Smooth muscle cell (in vitro differentiated cells): ENCODE measurements around the gene CORO1A. TPM values are rescaled to one million over a fixed set of nuclear protein-coding genes. Genes with fewer than 3 reads are reported as not detected.
"Not testable (repeated sequence)": the region's sequence is repeated elsewhere in the genome, so short reads cannot be mapped to it uniquely, and the experiment has no call there.

Experiments
- DNase-seq: peaks from one replicate; lab custom pipeline; 2025; ENCODE audit not compliant: unreplicated experiment; lab: John Stamatoyannopoulos, UW
- H2AFZ ChIP-seq: fragments of 200-600 bp; sonication (generic); 2 replicates; pipeline ENCODE4 v1.6.0; 2016; ENCODE audit warnings: antibody characterized with exemption, low read depth, mild to moderate bottlenecking
- H3F3A ChIP-seq: fragments of 200-600 bp; sonication (generic); 2 replicates; pipeline ENCODE4 v1.6.0; 2017; ENCODE audit warnings: antibody characterized with exemption, low read depth
- H3K27ac ChIP-seq: fragments of 200-600 bp; sonication (generic); 2 replicates; pipeline ENCODE4 v1.5.1; 2016; ENCODE audit warnings: low read depth, mild to moderate bottlenecking
- H3K27me3 ChIP-seq: fragments of 200-600 bp; sonication (generic); 2 replicates; pipeline ENCODE4 v1.6.1; 2016; ENCODE audit warnings: low read depth, mild to moderate bottlenecking
- H3K36me3 ChIP-seq: fragments of 200-600 bp; sonication (generic); 2 replicates; pipeline ENCODE4 v1.5.1; 2016; ENCODE audit warnings: low read depth
- H3K4me1 ChIP-seq: fragments of 200-600 bp; sonication (generic); 2 replicates; pipeline ENCODE4 v1.5.1; 2016; ENCODE audit warnings: low read depth
- H3K4me2 ChIP-seq: fragments of 200-600 bp; sonication (generic); 2 replicates; pipeline ENCODE4 v1.6.0; 2016; ENCODE audit warnings: mild to moderate bottlenecking
- H3K4me3 ChIP-seq: fragments of 200-600 bp; sonication (generic); 2 replicates; pipeline ENCODE4 v1.5.1; 2016; ENCODE audit warnings: mild to moderate bottlenecking
- H3K79me2 ChIP-seq: fragments of 200-600 bp; sonication (generic); 2 replicates; pipeline ENCODE4 v1.6.0; 2016; ENCODE audit warnings: low read depth, mild to moderate bottlenecking
- H3K9ac ChIP-seq: fragments of 200-600 bp; sonication (generic); 2 replicates; pipeline ENCODE4 v1.6.0; 2016; ENCODE audit warnings: low read depth
- H3K9me3 ChIP-seq: fragments of 200-600 bp; sonication (generic); replicated peaks from 2 replicates; pipeline ENCODE4 v1.5.1; 2016; ENCODE audit warnings: low read depth
- H4K20me1 ChIP-seq: fragments of 200-600 bp; sonication (generic); 2 replicates; pipeline ENCODE4 v1.6.0; 2016; ENCODE audit warnings: low read depth
- WGBS: methylation state at CpG from one replicate; pipeline ENCODE4 v1.1.7; 2016; ENCODE audit warnings: low lambda C conversion rate; 5-methylcytosine and 5-hydroxymethylcytosine counted together
- polyA plus RNA-seq: library from polyadenylated mRNA; unstranded; fragments of >200 nt; fragmentation: Nextera tagmentation; extraction: Ambion mirVana; gene quantifications from 2 replicates; pipeline ENCODE4 v1.2.1, GENCODE V29; 2016
- total RNA-seq: library from RNA; depleted of rRNA; stranded (reverse); fragments of >200 nt; gene quantifications from 2 replicates; pipeline ENCODE4 v1.2.3, GENCODE V29; 2014

The CORO1A gene
- total and polyA plus RNA-seq, 2 experiments from 2014 or later = 5.1 to 6.3 TPM

- not testable (repeated sequence) for DNase-seq, H3K9ac ChIP-seq, H2AFZ ChIP-seq, H3K79me2 ChIP-seq, H3F3A ChIP-seq, H3K4me1 ChIP-seq, H3K27me3 ChIP-seq, H3K9me3 ChIP-seq, H3K27ac ChIP-seq, H3K36me3 ChIP-seq, H4K20me1 ChIP-seq
- Histone ChIP-seq H3K4me3 (peak overlapping the region; percentile 47), H3K4me2 (peak overlapping the region; percentile 83)
- 10% methylated on average over 17 of the region's 60 CpGs for WGBS
These were observed 10.9 kb downstream of the CORO1A start for GRCh38 chr16:30194172-30194925.

GRCh38 chr16:30197001-30197400, 13.6 kb downstream of the CORO1A start:
- DNase-seq, H2AFZ ChIP-seq, H4K20me1 ChIP-seq, H3K9me3 ChIP-seq, H3K79me2 ChIP-seq, H3K27ac ChIP-seq, H3K9ac ChIP-seq, H3K4me2 ChIP-seq, H3K36me3 ChIP-seq, H3K27me3 ChIP-seq, H3K4me3 ChIP-seq, H3K4me1 ChIP-seq, H3F3A ChIP-seq: not testable (repeated sequence)
- WGBS = 73% methylated on average over 1 of the region's 2 CpGs

- H4K20me1 ChIP-seq, H2AFZ ChIP-seq, H3K27ac ChIP-seq, H3K4me1 ChIP-seq, H3K27me3 ChIP-seq, H3K4me2 ChIP-seq, H3K9ac ChIP-seq, DNase-seq, H3K36me3 ChIP-seq, H3K9me3 ChIP-seq, H3K4me3 ChIP-seq, H3K79me2 ChIP-seq, H3F3A ChIP-seq: not testable (repeated sequence)
- WGBS = no CpG with 5 or more reads among the region's 3 CpGs
These were observed 15.6 kb downstream of the CORO1A start, which contains the start of gene SULT1A3 for GRCh38 chr16:30199049-30199448. TSS of gene SULT1A3 (plus strand) at chr16:30199255. CDS start at chr16:30200729, 1,474 bp downstream.

- not testable (repeated sequence) for H4K20me1 ChIP-seq, H3K79me2 ChIP-seq, H3K36me3 ChIP-seq, H3K27ac ChIP-seq, H3K4me1 ChIP-seq, DNase-seq, H2AFZ ChIP-seq, H3K27me3 ChIP-seq, H3K9me3 ChIP-seq, H3K4me3 ChIP-seq, H3K9ac ChIP-seq, H3F3A ChIP-seq, H3K4me2 ChIP-seq
- WGBS = no CpG with 5 or more reads among the region's 15 CpGs
These were observed 16.4 kb downstream of the CORO1A start for GRCh38 chr16:30199608-30200343.

- H3K4me2 ChIP-seq = peak overlapping the region; percentile 82
- not testable (repeated sequence) for H3K79me2 ChIP-seq, H3K9ac ChIP-seq, DNase-seq, H4K20me1 ChIP-seq, H3K36me3 ChIP-seq, H3F3A ChIP-seq, H3K4me1 ChIP-seq, H3K9me3 ChIP-seq, H2AFZ ChIP-seq, H3K27me3 ChIP-seq, H3K27ac ChIP-seq
- WGBS = 5% methylated on average over 21 of the region's 52 CpGs
- peak overlapping the region; percentile 49 for H3K4me3 ChIP-seq
These were observed 22.3 kb downstream of the CORO1A start for GRCh38 chr16:30205541-30206236.

- not testable (repeated sequence) for H3K9me3 ChIP-seq, H3F3A ChIP-seq, H3K27ac ChIP-seq, H3K9ac ChIP-seq, H3K4me1 ChIP-seq, H3K79me2 ChIP-seq, H2AFZ ChIP-seq, H4K20me1 ChIP-seq, DNase-seq, H3K27me3 ChIP-seq, H3K36me3 ChIP-seq
- peak overlapping the region; percentile 82 for H3K4me2 ChIP-seq
- no CpG with 5 or more reads among the region's 33 CpGs for WGBS
- H3K4me3 ChIP-seq = peak overlapping the region; percentile 49
These were observed 22.9 kb downstream of the CORO1A start for GRCh38 chr16:30206252-30206651.

GRCh38 chr16:30207063-30207704, 23.8 kb downstream of the CORO1A start:
- not testable (repeated sequence) for H3K4me3 ChIP-seq, H3K9me3 ChIP-seq, H3K27me3 ChIP-seq, DNase-seq, H3K79me2 ChIP-seq, H3K27ac ChIP-seq, H2AFZ ChIP-seq, H3K9ac ChIP-seq, H3F3A ChIP-seq, H3K36me3 ChIP-seq, H4K20me1 ChIP-seq, H3K4me2 ChIP-seq, H3K4me1 ChIP-seq
- 0% methylated on average over 2 of the region's 9 CpGs for WGBS

GRCh38 chr16:30209032-30209431, 25.6 kb downstream of the CORO1A start:
- H2AFZ ChIP-seq, H3K36me3 ChIP-seq, H3K27ac ChIP-seq, H3F3A ChIP-seq, H3K4me1 ChIP-seq, H3K4me3 ChIP-seq, H3K79me2 ChIP-seq, H3K9ac ChIP-seq, H4K20me1 ChIP-seq, H3K9me3 ChIP-seq, DNase-seq, H3K27me3 ChIP-seq, H3K4me2 ChIP-seq: not testable (repeated sequence)
- 35% methylated on average over 4 of the region's 6 CpGs for WGBS
